ENCODE measurements around the gene XNDC1N. TPM values are rescaled to one million over a fixed set of nuclear protein-coding genes. Genes with fewer than 3 reads are reported as not detected.
A peak's percentile ranks its signal among the peaks of the same experiment; 100 is the strongest.
"Not testable (repeated sequence)": the region's sequence is repeated elsewhere in the genome, so short reads cannot be mapped to it uniquely, and the experiment has no call there.

The XNDC1N gene
- total RNA-seq, 1 experiment from 2014 or later: 11.6 TPM

GRCh38 chr11:71928737-71929443 lies 496 bp upstream of the XNDC1N start, which contains the start of gene RNF121:
Gene RNF121, plus strand, starts transcription at chr11:71929046. Its CDS starts 16 bp downstream, at chr11:71929062.
- no peaks in the 10 kb centered on the region for H3K27me3 ChIP-seq (ENCODE audit: low read length)
- H3K4me1 ChIP-seq (ENCODE audit: low read length): peaks cover 47% of the 10 kb centered on the region
- H3K79me2 ChIP-seq (ENCODE audit: low read length): peaks cover 64% of the 10 kb centered on the region
- H3K9me3 ChIP-seq (ENCODE audit: low read length): no peaks in the 10 kb centered on the region
- H3K9me2 ChIP-seq (replicated peaks; ENCODE audit: insufficient read depth, low read length): no peaks in the 10 kb centered on the region
- peaks cover 11% of the 10 kb centered on the region; the same call in 1 of the 2 replicates for H4K20me1 ChIP-seq (ENCODE audit: insufficient read depth, low read depth, low read length)
- peak within 1 kb of the TSS; percentile 95 for H3K4me2 ChIP-seq (ENCODE audit: low read depth, low read length, poor library complexity, severe bottlenecking)
- peak within 1 kb of the TSS; percentile 63 for H3K27ac ChIP-seq (ENCODE audit: low read length)
- H3K9ac ChIP-seq (ENCODE audit: low read length): peak within 1 kb of the TSS; percentile 82
- no peaks in the 10 kb centered on the region for H3K36me3 ChIP-seq (ENCODE audit: insufficient read depth, low read length)
- H2AFZ ChIP-seq (ENCODE audit: low read length): peak within 1 kb of the TSS; percentile 86
- DNase-seq: peak; percentile 99
- peak within 1 kb of the TSS; percentile 77 for H3K4me3 ChIP-seq (ENCODE audit: low read length)

GRCh38 chr11:71917646-71918140 lies 10.7 kb downstream of the XNDC1N start:
- H3K27ac ChIP-seq (ENCODE audit: low read length): no peak overlapping the region
- no peaks in the 10 kb centered on the region for H3K9me3 ChIP-seq (ENCODE audit: low read length)
- H3K4me3 ChIP-seq (ENCODE audit: low read length): no peak overlapping the region
- H3K9ac ChIP-seq (ENCODE audit: low read length): no peak overlapping the region
- no peak overlapping the region for H3K4me2 ChIP-seq (ENCODE audit: low read depth, low read length, poor library complexity, severe bottlenecking)
- H3K9me2 ChIP-seq (replicated peaks; ENCODE audit: insufficient read depth, low read length): no peaks in the 10 kb centered on the region
- no peaks in the 10 kb centered on the region for H4K20me1 ChIP-seq (ENCODE audit: insufficient read depth, low read depth, low read length)
- H2AFZ ChIP-seq (ENCODE audit: low read length): no peak overlapping the region
- peak; percentile 30 for DNase-seq
- H3K36me3 ChIP-seq (ENCODE audit: insufficient read depth, low read length): 0 out of 2 replicates have a peak, but pooled peaks cover 4% of the 10 kb centered on the region
- H3K4me1 ChIP-seq (ENCODE audit: low read length): peaks cover 10% of the 10 kb centered on the region
- H3K79me2 ChIP-seq (ENCODE audit: low read length): no peaks in the 10 kb centered on the region
- H3K27me3 ChIP-seq (ENCODE audit: low read length): no peaks in the 10 kb centered on the region

GRCh38 chr11:71914617-71915189 lies 13.7 kb downstream of the XNDC1N start:
- Histone ChIP-seq H3K9me3 (ENCODE audit: low read length) (no peaks in the 10 kb centered on the region), H3K9me2 (replicated peaks; ENCODE audit: insufficient read depth, low read length) (no peaks in the 10 kb centered on the region), H3K4me3 (ENCODE audit: low read length) (no peak overlapping the region), H3K27ac (ENCODE audit: low read length) (no peak overlapping the region), H3K9ac (ENCODE audit: low read length) (no peak overlapping the region), H3K4me1 (ENCODE audit: low read length) (peaks cover 10% of the 10 kb centered on the region), H2AFZ (ENCODE audit: low read length) (no peak overlapping the region), H3K79me2 (ENCODE audit: low read length) (no peaks in the 10 kb centered on the region), H3K4me2 (ENCODE audit: low read depth, low read length, poor library complexity, severe bottlenecking) (no peak overlapping the region), H3K36me3 (ENCODE audit: insufficient read depth, low read length) (0 out of 2 replicates have a peak, but pooled peaks cover 4% of the 10 kb centered on the region), H3K27me3 (ENCODE audit: low read length) (no peaks in the 10 kb centered on the region), H4K20me1 (ENCODE audit: insufficient read depth, low read depth, low read length) (no peaks in the 10 kb centered on the region)
- no peak for DNase-seq

- H3K36me3 ChIP-seq (ENCODE audit: insufficient read depth, low read length): 0 out of 2 replicates have a peak, but pooled peaks cover 4% of the 10 kb centered on the region
- no peaks in the 10 kb centered on the region for H3K79me2 ChIP-seq (ENCODE audit: low read length)
- H3K9me2 ChIP-seq (replicated peaks; ENCODE audit: insufficient read depth, low read length): no peaks in the 10 kb centered on the region
- no peak for DNase-seq
- H2AFZ ChIP-seq (ENCODE audit: low read length): no peak overlapping the region
- H3K4me1 ChIP-seq (ENCODE audit: low read length): peaks cover 10% of the 10 kb centered on the region
- no peak overlapping the region for H3K9ac ChIP-seq (ENCODE audit: low read length)
- no peaks in the 10 kb centered on the region for H4K20me1 ChIP-seq (ENCODE audit: insufficient read depth, low read depth, low read length)
- H3K4me2 ChIP-seq (ENCODE audit: low read depth, low read length, poor library complexity, severe bottlenecking): no peak overlapping the region
- no peak overlapping the region for H3K27ac ChIP-seq (ENCODE audit: low read length)
- H3K9me3 ChIP-seq (ENCODE audit: low read length): no peaks in the 10 kb centered on the region
- H3K4me3 ChIP-seq (ENCODE audit: low read length): no peak overlapping the region
- H3K27me3 ChIP-seq (ENCODE audit: low read length): no peaks in the 10 kb centered on the region
These were observed 14.5 kb downstream of the XNDC1N start for GRCh38 chr11:71913756-71914526.

- DNase-seq; H3K4me3 ChIP-seq (ENCODE audit: low read length); H3K9me2 ChIP-seq (replicated peaks; ENCODE audit: insufficient read depth, low read length); H3K27ac ChIP-seq (ENCODE audit: low read length); H3K79me2 ChIP-seq (ENCODE audit: low read length); H3K36me3 ChIP-seq (ENCODE audit: insufficient read depth, low read length); H3K9me3 ChIP-seq (ENCODE audit: low read length); H3K4me1 ChIP-seq (ENCODE audit: low read length); H3K4me2 ChIP-seq (ENCODE audit: low read depth, low read length, poor library complexity, severe bottlenecking); H3K27me3 ChIP-seq (ENCODE audit: low read length); H3K9ac ChIP-seq (ENCODE audit: low read length); H2AFZ ChIP-seq (ENCODE audit: low read length); H4K20me1 ChIP-seq (ENCODE audit: insufficient read depth, low read depth, low read length): not testable (repeated sequence)
These were observed 16.4 kb downstream of the XNDC1N start for GRCh38 chr11:71911986-71912340.

GRCh38 chr11:71911321-71911985 lies 16.9 kb downstream of the XNDC1N start:
- H3K36me3 ChIP-seq (ENCODE audit: insufficient read depth, low read length); H4K20me1 ChIP-seq (ENCODE audit: insufficient read depth, low read depth, low read length): not testable (repeated sequence)

GRCh38 chr11:71910775-71911174 lies 17.6 kb downstream of the XNDC1N start:
- H4K20me1 ChIP-seq (ENCODE audit: insufficient read depth, low read depth, low read length); H3K9me2 ChIP-seq (replicated peaks; ENCODE audit: insufficient read depth, low read length); DNase-seq; H3K9ac ChIP-seq (ENCODE audit: low read length); H3K79me2 ChIP-seq (ENCODE audit: low read length); H2AFZ ChIP-seq (ENCODE audit: low read length); H3K4me3 ChIP-seq (ENCODE audit: low read length); H3K27ac ChIP-seq (ENCODE audit: low read length); H3K9me3 ChIP-seq (ENCODE audit: low read length); H3K4me1 ChIP-seq (ENCODE audit: low read length); H3K27me3 ChIP-seq (ENCODE audit: low read length); H3K4me2 ChIP-seq (ENCODE audit: low read depth, low read length, poor library complexity, severe bottlenecking); H3K36me3 ChIP-seq (ENCODE audit: insufficient read depth, low read length): not testable (repeated sequence)

More at GRCh38 chr11:71911321-71911985, 16.9 kb downstream of the XNDC1N start:
- not testable (repeated sequence) for DNase-seq; H3K79me2 ChIP-seq (ENCODE audit: low read length); H2AFZ ChIP-seq (ENCODE audit: low read length); H3K9ac ChIP-seq (ENCODE audit: low read length); H3K4me1 ChIP-seq (ENCODE audit: low read length); H3K4me3 ChIP-seq (ENCODE audit: low read length); H3K9me2 ChIP-seq (replicated peaks; ENCODE audit: insufficient read depth, low read length); H3K27me3 ChIP-seq (ENCODE audit: low read length); H3K4me2 ChIP-seq (ENCODE audit: low read depth, low read length, poor library complexity, severe bottlenecking); H3K27ac ChIP-seq (ENCODE audit: low read length); H3K9me3 ChIP-seq (ENCODE audit: low read length)

All from Karpas-422 (cell line).